GM18858 (cell line): Measurements from ENCODE around the gene STXBP3.

Source experiments
- ATAC-seq: cut with Tn5 transposase; IDR thresholded peaks from one replicate; pipeline ENCODE4 v1.9.1; 2021; ENCODE audit not compliant: unreplicated experiment

The STXBP3 gene

GRCh38 chr1:108832929-108833328 is 86.5 kb downstream of the STXBP3 start:
- ATAC-seq, result no peak

- ATAC-seq, result no peak
These were observed 95.2 kb downstream of the STXBP3 start for GRCh38 chr1:108841703-108842102.

- ATAC-seq, result no peak
These were observed 96.2 kb downstream of the STXBP3 start for GRCh38 chr1:108842525-108843181.

GRCh38 chr1:108843390-108844137 is 97.1 kb downstream of the STXBP3 start:
- no peak for ATAC-seq

- ATAC-seq, result no peak
These were observed 99.0 kb downstream of the STXBP3 start for GRCh38 chr1:108845446-108845845.

- no peak for ATAC-seq
These were observed 99.5 kb downstream of the STXBP3 start for GRCh38 chr1:108845991-108846390.

- ATAC-seq, result no peak
These were observed 101.0 kb downstream of the STXBP3 start for GRCh38 chr1:108847494-108847893.

GRCh38 chr1:108848806-108849205 is 102.3 kb downstream of the STXBP3 start:
- no peak for ATAC-seq

- no peak for ATAC-seq
These were observed 104.5 kb downstream of the STXBP3 start for GRCh38 chr1:108850929-108851328.

- ATAC-seq, result no peak
These were observed 105.1 kb downstream of the STXBP3 start for GRCh38 chr1:108851567-108851966.

- no peak for ATAC-seq
These were observed 105.9 kb downstream of the STXBP3 start for GRCh38 chr1:108852221-108852975.

GRCh38 chr1:108854221-108855019 is 107.9 kb downstream of the STXBP3 start:
- ATAC-seq, result no peak

- ATAC-seq, result no peak
These were observed 110.5 kb downstream of the STXBP3 start, which contains the start of gene AKNAD1 for GRCh38 chr1:108856994-108857393. Gene AKNAD1 (minus strand): TSS chr1:108857094. CDS start chr1:108852664, 4,430 bp downstream.

- no peak for ATAC-seq
These were observed 111.9 kb downstream of the STXBP3 start for GRCh38 chr1:108858230-108858950.
